GM19238 (cell line): ENCODE data around the gene SLAMF6.
"Not testable (repeated sequence)": the region's sequence is repeated elsewhere in the genome, so short reads cannot be mapped to it uniquely, and the experiment has no call there.

Source experiments
- DNase-seq: peaks from one replicate; pipeline ENCODE4 v3.0.0; 2011; ENCODE audit warnings: low spot score; ENCODE audit not compliant: insufficient read length

SLAMF6 gene

GRCh38 chr1:160504651-160505050 is 18.4 kb downstream of the SLAMF6 start:
- DNase-seq, result no peak

DNA sequence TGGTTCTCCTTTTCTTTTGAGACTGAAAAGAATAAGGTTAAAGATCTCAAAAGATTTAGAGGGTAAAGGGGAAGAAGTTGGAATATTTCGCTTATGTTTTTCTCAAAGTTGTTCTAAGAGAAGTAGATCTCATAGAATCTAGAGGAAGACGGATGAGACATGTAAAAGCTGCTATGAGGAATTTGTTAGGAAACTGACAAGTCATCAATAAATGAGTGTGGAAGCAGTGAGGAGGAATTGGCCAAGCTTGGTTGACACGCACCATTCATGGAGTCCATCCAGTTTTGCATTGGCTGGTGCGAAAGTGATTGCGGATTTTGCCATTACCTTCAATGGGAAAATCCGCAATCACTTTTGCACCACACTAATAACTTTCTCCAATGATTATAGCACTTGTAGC is 20.0 kb downstream of the SLAMF6 start:
- no peak for DNase-seq

- no peak for DNase-seq
Observed at GRCh38 chr1:160500321-160500990, 22.6 kb downstream of the SLAMF6 start.

DNA sequence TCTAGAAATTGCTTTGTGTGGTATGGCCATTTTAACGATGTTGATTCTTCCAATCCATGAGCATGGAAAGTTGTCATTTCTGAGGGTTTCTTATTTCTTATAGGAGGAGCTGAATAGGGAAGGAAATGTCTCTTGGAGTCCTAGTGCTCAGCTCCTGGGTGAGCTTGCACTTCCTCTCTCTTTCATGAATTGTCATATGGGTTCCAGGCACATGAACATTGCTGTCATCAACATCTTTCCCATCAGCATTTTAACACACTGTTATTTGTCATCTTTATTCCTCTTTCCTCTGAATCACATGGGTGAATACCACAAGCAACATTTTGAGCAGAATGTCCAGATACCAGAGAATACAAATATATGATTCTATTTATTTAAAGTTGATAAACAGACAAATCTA is 23.4 kb downstream of the SLAMF6 start:
- no peak for DNase-seq

DNA sequence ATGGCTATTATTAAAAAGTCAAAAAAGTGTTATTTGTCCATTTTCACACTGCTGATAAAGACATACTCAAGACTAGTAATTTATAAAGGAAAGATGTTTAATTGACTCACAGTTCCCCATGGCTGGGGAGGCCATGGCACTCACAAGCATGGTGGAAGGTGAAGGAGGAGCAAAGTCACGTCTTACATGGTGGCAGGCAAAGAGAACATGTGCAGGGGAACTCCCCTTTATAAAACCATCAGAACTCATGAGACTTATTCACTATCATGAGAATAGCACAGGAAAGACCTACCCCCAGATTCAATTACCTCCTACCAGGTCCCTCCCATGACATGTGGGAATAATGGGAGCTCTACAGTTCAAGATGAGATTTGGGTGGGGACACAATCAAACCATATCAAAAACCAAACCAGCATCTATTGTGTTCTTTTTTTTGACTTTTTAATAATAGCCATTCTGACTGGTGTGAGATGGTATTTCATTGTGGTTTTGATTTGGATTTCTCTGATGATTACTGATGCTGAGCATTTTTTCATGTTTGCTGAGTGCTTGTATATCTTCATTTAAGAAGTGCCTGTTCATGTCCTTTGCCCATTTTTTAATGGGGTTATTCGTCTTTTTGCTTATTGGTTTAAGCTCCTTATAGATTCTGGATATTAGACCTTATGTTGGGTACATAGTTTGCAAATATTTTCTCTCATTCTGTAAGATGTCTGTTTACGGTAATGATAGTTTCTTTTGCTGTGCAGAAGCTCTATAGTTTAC is 24.6 kb downstream of the SLAMF6 start:
- not testable (repeated sequence) for DNase-seq

DNA sequence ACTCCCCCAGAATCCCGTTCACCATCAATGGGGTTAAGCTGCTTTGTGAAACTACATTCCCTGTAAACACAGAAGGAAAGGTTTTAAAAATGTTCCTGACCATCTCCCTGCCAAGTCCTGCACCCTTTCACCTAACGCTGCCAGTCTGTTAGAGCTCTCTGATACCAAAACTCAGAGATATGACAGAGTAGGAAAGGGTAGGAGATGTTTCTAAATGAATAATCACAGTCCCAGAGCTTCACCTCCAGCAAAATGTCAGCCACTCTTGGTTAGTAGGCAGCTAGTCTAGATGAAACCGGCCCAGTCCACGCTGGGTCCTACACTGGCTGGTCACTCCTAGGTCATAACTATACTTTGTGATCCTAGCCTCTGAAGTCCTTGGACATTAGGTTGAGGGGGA is 26.7 kb downstream of the SLAMF6 start:
- DNase-seq, result no peak

- DNase-seq, result no peak
Observed at GRCh38 chr1:160494620-160495019, 28.4 kb downstream of the SLAMF6 start.

DNA sequence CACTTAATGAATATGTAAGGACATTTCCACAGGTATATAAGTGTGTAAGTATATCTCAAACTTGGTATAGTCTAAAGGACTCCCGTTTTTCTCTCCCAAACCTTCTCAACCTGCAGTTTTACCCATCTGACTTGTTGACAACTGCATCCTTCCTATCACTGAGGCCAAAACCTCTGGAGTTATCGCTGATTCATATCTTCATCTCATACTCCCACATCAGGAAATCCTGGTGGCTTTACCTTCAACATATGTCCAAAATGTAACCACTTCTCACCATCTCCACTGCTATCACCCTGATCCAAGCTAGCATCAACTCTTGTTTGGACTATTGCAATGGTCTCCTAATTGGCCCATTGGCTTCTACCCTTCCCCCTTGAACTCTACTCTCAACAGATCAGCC is 30.4 kb downstream of the SLAMF6 start:
- no peak for DNase-seq

DNA sequence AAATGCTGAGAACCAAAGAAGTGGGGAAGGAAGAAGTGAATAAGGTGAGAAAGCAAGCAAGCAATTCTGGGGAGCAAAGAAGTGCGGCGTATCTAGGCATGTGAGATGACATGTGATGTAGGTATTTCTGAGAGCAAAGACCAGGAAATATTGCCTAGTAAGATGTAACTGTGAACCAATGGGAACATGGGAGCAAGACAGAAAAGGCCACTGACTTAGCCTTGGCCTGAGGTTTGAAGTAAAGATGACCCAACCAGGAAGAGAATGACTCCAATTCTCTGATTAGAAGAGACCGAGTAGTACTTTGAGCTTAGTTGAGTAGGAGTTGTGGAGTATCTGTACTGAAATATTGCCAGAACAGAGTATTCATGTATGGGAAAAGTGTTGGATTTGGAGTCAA is 31.1 kb downstream of the SLAMF6 start:
- DNase-seq, result no peak

GRCh38 chr1:160491017-160491416 is 32.0 kb downstream of the SLAMF6 start:
- DNase-seq, result no peak

GRCh38 chr1:160489513-160490261 is 33.4 kb downstream of the SLAMF6 start:
- DNase-seq, result no peak

DNA sequence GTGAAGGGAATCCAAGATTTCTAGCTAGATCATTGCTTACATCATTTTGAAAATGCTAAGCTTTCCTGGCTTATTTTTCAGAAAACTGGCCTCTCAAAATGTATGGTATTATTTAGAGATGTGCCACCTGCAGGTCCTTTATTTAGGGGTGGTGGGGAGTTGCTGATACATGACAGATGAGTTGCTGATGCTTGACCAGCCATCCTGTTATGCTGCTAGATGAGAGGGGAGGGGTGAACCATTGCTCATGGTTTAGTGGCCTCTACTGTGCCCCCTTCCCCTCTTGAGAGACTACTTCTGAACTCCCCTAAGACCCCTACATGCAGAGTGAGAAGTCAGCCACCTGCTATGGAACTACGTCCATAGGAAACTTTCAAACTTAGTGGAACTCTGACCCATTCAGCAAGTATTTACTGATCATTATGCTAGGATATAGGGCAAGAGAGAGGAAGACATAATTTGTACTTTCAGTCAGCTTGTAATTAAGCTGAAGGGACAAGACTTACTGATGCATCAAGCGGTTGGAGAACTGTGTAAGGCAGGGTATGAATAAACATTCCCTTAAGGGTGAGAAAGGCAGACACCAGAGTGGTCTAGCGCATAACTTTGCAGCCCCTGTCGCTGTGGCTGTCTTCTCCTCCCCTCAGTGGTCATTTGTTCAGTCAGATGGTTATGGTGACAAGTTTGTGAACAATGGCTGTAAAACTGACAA is 34.6 kb downstream of the SLAMF6 start:
- DNase-seq, result no peak

GRCh38 chr1:160486453-160486852 is 36.6 kb downstream of the SLAMF6 start:
- DNase-seq, result no peak

GRCh38 chr1:160483505-160484185 is 39.4 kb downstream of the SLAMF6 start:
- DNase-seq, result no peak

DNA sequence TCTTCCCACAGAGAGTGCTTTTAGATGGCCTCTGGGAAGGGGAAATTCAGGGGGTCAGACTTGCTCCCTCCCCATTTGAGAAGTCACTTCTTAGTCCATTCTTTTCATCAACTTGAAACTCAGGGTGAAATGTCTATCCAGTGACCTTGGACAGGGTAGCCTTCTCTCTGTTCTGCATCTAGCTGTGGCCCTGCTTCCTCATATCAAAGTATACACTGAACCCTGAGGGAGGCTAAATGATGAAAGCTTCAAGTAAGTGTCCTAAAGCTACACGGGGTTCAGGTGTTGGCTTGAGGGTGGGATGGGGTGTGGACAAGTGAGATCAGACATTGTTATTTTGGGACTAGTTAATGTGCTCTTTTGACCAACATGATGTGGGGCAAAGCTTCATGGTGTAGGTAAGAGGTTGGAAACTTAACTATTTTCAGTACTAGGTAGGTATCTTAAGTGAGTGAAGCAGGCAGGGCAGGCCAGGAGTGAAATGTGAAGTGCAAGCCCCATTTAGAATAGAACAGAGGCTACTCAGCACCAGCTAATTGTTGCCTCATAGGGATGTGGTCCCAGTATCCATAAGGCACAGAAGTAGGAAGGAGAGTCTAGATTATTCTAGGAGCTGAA is 41.0 kb downstream of the SLAMF6 start:
- DNase-seq, result no peak

DNA sequence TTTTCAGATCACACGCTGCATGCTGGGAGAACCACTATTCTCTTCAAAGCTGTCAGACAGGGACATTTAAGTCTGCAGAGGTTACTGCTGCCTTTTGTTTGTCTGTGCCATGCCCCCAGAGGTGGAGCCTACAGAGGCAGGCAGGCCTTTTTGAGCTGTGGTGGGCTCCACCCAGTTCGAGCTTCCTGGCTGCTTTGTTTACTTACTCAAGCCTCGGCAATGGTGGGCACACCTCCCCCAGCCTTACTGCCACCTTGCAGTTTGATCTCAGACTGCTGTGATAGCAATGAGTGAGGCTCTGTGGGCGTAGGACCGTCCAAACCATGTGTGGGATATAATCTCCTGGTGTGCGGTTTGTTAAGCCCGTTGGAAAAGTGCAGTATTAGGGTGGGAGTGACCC is 42.3 kb downstream of the SLAMF6 start:
- not testable (repeated sequence) for DNase-seq

DNA sequence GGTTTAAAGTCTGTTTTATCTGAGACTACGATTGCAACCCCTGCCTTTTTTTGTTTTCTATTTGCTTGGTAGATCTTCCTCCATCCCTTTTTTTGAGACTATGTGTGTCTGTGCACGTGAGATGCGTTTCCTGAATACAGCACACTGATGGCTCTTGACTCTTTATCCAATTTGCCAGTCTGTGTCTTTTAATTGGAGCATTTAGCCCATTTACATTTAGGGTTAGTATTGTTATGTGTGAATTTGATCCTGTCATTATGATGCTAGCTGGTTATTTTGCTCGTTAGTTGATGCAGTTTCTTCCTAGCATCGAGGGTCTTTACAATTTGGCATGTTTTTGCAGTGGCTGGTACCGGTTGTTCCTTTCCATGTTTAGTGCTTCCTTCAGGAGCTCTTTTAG is 44.0 kb downstream of the SLAMF6 start:
- not testable (repeated sequence) for DNase-seq

- DNase-seq, result no peak
Observed at GRCh38 chr1:160474392-160475242, 48.4 kb downstream of the SLAMF6 start.

- no peak for DNase-seq
Observed at GRCh38 chr1:160472112-160472511, 50.9 kb downstream of the SLAMF6 start.

GRCh38 chr1:160471253-160471652 is 51.8 kb downstream of the SLAMF6 start:
- no peak for DNase-seq
